Gastrocnemius medialis (tissue), 4 donors: ENCODE measurements around the gene DCBLD2. TPM values are rescaled to one million over a fixed set of nuclear protein-coding genes. Genes with fewer than 3 reads are reported as not detected.

Experiments
- ATAC-seq, 2 donors: fragments of 150-250 bp; one replicate each; pipeline ENCODE4 v1.9.1; 2016
- DNase-seq, 2 donors: peaks; one replicate each; pipeline ENCODE4 v3.0.0-alpha.2; 2019
- H3K27ac ChIP-seq, 4 donors: fragments of 200-600 bp; sonication (generic); 1 replicate in 1 of 4; 2 replicates in 3 of 4; pipeline ENCODE4 v1.5.1; 2016 to 2018; ENCODE audit warnings: mild to moderate bottlenecking in 2 of 4, moderate library complexity in 1 of 4
- H3K27me3 ChIP-seq, 3 donors: fragments of 200-600 bp; sonication (generic) in 2 of 3; 1 replicate in 1 of 3; 2 replicates in 2 of 3; pipeline versions ENCODE4 v1.5.1 to v1.6.0; 2016 to 2019; ENCODE audit warnings: mild to moderate bottlenecking in 1 of 3, moderate library complexity in 1 of 3
- H3K36me3 ChIP-seq, 2 donors: fragments of 200-600 bp; sonication (generic) in 1 of 2; one replicate each; pipeline ENCODE4 v1.5.1; 2017 to 2018
- H3K4me1 ChIP-seq, 2 donors: fragments of 200-600 bp; sonication (generic) in 1 of 2; one replicate each; pipeline ENCODE4 v1.5.1; 2016 to 2017; ENCODE audit warnings: mild to moderate bottlenecking in 2 of 2
- H3K4me3 ChIP-seq, 4 donors: fragments of 200-600 bp; sonication (generic) in 3 of 4; 1 replicate in 1 of 4; 2 replicates in 3 of 4; pipeline ENCODE4 v1.5.1; 2016 to 2019; ENCODE audit warnings: mild to moderate bottlenecking in 2 of 4
- H3K9me3 ChIP-seq, 3 donors: fragments of 200-600 bp; sonication (generic) in 2 of 3; 1 replicate in 1 of 3; 2 replicates in 2 of 3; pipeline ENCODE4 v1.5.1; 2016 to 2019
- CTCF ChIP-seq, 5 experiments: fragments of 450-650 bp in 3 of 5; fragments of 200-600 bp in 2 of 5; sonication (generic) in 2 of 5; IDR thresholded peaks in 4 of 5; conservative IDR thresholded peaks in 1 of 5; 1 replicate in 4 of 5; 2 replicates in 1 of 5; pipeline ENCODE4 v1.5.1; 2016 to 2019; ENCODE audit warnings: antibody characterized with exemption in 5 of 5, mild to moderate bottlenecking in 3 of 5, moderate library complexity in 3 of 5
- POLR2A ChIP-seq, 2 donors: fragments of 450-650 bp; IDR thresholded peaks; one replicate each; pipeline ENCODE4 v1.6.1; 2017; ENCODE audit warnings: antibody characterized with exemption in 2 of 2, mild to moderate bottlenecking in 2 of 2, moderate library complexity in 2 of 2
- in situ Hi-C, 4 donors: fragments of 200-750 bp; cut with MboI; loops; one replicate each; pipeline versions ENCODE4 v1.15.0 to v1.8.0; 2017; ENCODE audit warnings: low sequenced_read_pairs in 4 of 4
- intact Hi-C: fragments of 100-400 bp; cut with DNase I; formaldehyde crosslinking; loops from one replicate; pipeline ENCODE4 v1.15.1; 2023; ENCODE audit warnings: low total_unique reads
- total RNA-seq, 4 donors: library from RNA; depleted of rRNA; stranded (reverse); fragments of >200 nt; gene quantifications; one replicate each; pipeline versions ENCODE4 v1.1.0 to v1.2.3, GENCODE V29; 2016

DCBLD2 gene
- total RNA-seq, 4 donors from 2014 or later, result 5.6 to 9.0 (median 6.7) TPM

- no peaks in the 10 kb centered on the region for H3K36me3 ChIP-seq
- intact Hi-C loops, result no loop called here
- peaks cover 0 to 7% of the 10 kb centered on the region in 2 donors for H3K4me1 ChIP-seq
- in situ Hi-C loops, result no loop called here
- H3K4me3 ChIP-seq, result no peak overlapping the region
- TF ChIP-seq POLR2A (IDR thresholded peaks at IDR 0.05), result no peak
- TF ChIP-seq CTCF (IDR thresholded peaks at IDR 0.05 in 4 of 5, conservative IDR thresholded peaks at IDR 0.05 in 1 of 5), result no peak
- no peaks in the 10 kb centered on the region for H3K9me3 ChIP-seq
- H3K27me3 ChIP-seq, result no peaks in the 10 kb centered on the region
- no peak for DNase-seq
- ATAC-seq, result no peak
- H3K27ac ChIP-seq, result no peak overlapping the region
These were observed 123.1 kb downstream of the DCBLD2 start for GRCh38 chr3:98778383-98778782.

- intact Hi-C loops, result no loop called here
- no peaks in the 10 kb centered on the region for H3K27me3 ChIP-seq
- H3K36me3 ChIP-seq, result no peaks in the 10 kb centered on the region
- no peak overlapping the region for H3K27ac ChIP-seq
- TF ChIP-seq CTCF (IDR thresholded peaks at IDR 0.05 in 4 of 5, conservative IDR thresholded peaks at IDR 0.05 in 1 of 5) (no peak), POLR2A (IDR thresholded peaks at IDR 0.05) (no peak)
- H3K4me3 ChIP-seq, result no peak overlapping the region
- H3K4me1 ChIP-seq, result peaks cover 0 to 7% of the 10 kb centered on the region in 2 donors
- ATAC-seq (no peak), DNase-seq (no peak)
- no peaks in the 10 kb centered on the region for H3K9me3 ChIP-seq
- in situ Hi-C loops, result no loop called here
These were observed 123.7 kb downstream of the DCBLD2 start for GRCh38 chr3:98777801-98778220.

- DNase-seq (no peak), ATAC-seq (no peak)
- in situ Hi-C loops (no loop called here), intact Hi-C loops (no loop called here)
- Histone ChIP-seq H3K27me3 (no peaks in the 10 kb centered on the region), H3K4me1 (peaks cover 0 to 7% of the 10 kb centered on the region in 2 donors), H3K9me3 (no peaks in the 10 kb centered on the region), H3K36me3 (no peaks in the 10 kb centered on the region), H3K4me3 (no peak overlapping the region), H3K27ac (no peak overlapping the region)
- TF ChIP-seq POLR2A (IDR thresholded peaks at IDR 0.05), result no peak
- no peak for TF ChIP-seq CTCF (IDR thresholded peaks at IDR 0.05 in 4 of 5, conservative IDR thresholded peaks at IDR 0.05 in 1 of 5)
These were observed 124.2 kb downstream of the DCBLD2 start for GRCh38 chr3:98777286-98777685.

GRCh38 chr3:98776140-98776493 is 125.4 kb downstream of the DCBLD2 start:
- H3K4me1 ChIP-seq, result peaks cover 3 to 17% of the 10 kb centered on the region in 2 donors
- TF ChIP-seq CTCF (IDR thresholded peaks at IDR 0.05 in 4 of 5, conservative IDR thresholded peaks at IDR 0.05 in 1 of 5) (no peak), POLR2A (IDR thresholded peaks at IDR 0.05) (no peak)
- H3K27me3 ChIP-seq, result no peaks in the 10 kb centered on the region
- no peaks in the 10 kb centered on the region for H3K36me3 ChIP-seq
- H3K4me3 ChIP-seq, result no peak overlapping the region
- no peaks in the 10 kb centered on the region for H3K9me3 ChIP-seq
- no peak overlapping the region for H3K27ac ChIP-seq
- intact Hi-C loops, result no loop called here
- in situ Hi-C loops, result no loop called here
- DNase-seq (no peak), ATAC-seq (no peak)

- TF ChIP-seq CTCF (IDR thresholded peaks at IDR 0.05 in 4 of 5, conservative IDR thresholded peaks at IDR 0.05 in 1 of 5), result no peak
- no peak for TF ChIP-seq POLR2A (IDR thresholded peaks at IDR 0.05)
- no peaks in the 10 kb centered on the region for H3K9me3 ChIP-seq
- no peaks in the 10 kb centered on the region for H3K36me3 ChIP-seq
- peaks cover 9 to 22% of the 10 kb centered on the region in 2 donors for H3K4me1 ChIP-seq
- H3K4me3 ChIP-seq, result no peak overlapping the region
- intact Hi-C loops (no loop called here), in situ Hi-C loops (no loop called here)
- H3K27ac ChIP-seq, result no peak overlapping the region
- H3K27me3 ChIP-seq, result no peaks in the 10 kb centered on the region
- DNase-seq, result no peak
- no peak for ATAC-seq
These were observed 125.9 kb downstream of the DCBLD2 start for GRCh38 chr3:98775459-98776139.
